NK-92 (cell line): ENCODE measurements around the gene ATG9B.
"Not testable (repeated sequence)": the region's sequence is repeated elsewhere in the genome, so short reads cannot be mapped to it uniquely, and the experiment has no call there.

ENCODE experiments used
- DNase-seq: peaks from one replicate; lab custom pipeline; 2025; ENCODE audit not compliant: unreplicated experiment; lab: John Stamatoyannopoulos, UW

Gene ATG9B

GRCh38 chr7:151039850-151040548, 15.7 kb upstream of the ATG9B start:
- DNase-seq: no peak

GRCh38 chr7:151038951-151039849, 14.9 kb upstream of the ATG9B start:
- no peak for DNase-seq

DNA sequence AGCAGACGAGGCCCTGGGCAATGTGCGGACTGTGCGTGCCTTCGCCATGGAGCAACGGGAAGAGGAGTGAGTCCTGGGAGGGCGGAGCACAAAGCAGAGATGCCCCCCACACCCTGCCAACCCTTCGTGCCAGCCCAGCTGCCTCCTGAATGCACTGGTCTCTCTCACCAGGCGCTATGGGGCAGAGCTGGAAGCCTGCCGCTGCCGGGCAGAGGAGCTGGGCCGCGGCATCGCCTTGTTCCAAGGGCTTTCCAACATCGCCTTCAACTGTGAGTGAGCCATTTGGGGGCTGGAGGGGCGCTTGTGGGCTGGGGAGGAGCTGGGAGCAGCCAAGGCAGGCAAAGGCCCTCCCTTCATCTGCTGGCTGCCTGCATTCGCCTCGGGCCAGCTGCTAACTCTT, 11.6 kb upstream of the ATG9B start:
- no peak for DNase-seq

DNA sequence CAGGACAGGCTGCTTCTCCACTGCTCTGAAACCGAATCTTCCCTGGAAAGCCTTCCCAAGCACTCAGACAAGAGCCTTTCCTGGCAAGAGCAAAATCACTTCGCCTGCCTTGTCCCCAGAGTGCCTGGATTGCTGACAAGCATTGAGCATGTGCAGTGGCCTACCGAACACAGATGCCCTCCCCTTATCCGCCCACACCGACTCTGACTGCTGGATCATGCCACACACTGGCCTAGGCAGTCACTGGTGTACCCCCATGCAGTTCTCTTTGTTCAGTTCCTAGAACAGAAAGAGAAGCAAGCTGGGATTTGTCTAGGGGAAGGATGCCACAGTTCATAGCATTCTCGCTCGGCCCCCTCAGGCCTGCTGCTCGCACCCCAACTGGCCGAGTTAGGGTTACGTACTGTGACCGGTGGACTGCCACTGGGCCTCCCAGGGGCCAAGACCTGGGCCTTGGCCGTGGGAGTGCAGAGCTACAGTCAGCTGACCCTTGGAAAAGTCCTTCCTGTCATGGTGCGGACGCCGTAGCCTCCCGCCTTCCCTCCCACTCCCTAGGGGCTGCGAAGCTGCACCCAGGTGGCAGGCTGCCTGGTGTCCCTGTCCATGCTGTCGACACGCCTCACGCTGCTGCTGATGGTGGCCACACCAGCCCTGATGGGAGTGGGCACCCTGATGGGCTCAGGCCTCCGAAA, 10.9 kb upstream of the ATG9B start:
- no peak for DNase-seq

DNA sequence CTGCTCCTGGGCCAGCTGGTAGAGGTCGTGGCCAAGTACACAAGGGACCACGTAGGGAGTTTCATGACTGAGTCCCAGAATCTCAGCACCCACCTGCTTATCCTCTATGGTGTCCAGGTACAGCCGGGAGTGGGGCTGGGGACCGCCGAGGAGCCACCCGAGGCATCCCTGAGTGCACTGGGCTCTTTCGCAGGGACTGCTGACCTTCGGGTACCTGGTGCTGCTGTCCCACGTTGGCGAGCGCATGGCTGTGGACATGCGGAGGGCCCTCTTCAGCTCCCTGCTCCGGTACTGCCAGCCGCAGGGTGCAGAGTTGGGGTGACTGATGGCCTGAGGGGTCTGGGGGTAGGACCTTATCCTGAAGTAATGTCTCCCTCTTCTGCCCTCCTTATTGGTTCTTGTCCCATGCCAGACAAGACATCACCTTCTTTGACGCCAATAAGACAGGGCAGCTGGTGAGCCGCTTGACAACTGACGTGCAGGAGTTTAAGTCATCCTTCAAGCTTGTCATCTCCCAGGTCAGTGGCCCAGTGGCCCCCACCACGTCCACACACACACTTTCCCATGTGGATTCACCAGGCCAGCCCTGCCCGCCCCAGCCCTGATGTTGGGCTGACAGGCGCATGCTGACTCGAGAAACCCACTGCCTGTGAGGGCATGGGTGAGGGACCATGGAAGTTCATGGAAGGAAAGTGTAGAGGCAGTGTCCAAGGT, 10.2 kb upstream of the ATG9B start:
- no peak for DNase-seq

GRCh38 chr7:151033864-151034249, 9.6 kb upstream of the ATG9B start:
- no peak for DNase-seq

- DNase-seq: no peak
These were observed 8.9 kb upstream of the ATG9B start for GRCh38 chr7:151032936-151033863.

DNA sequence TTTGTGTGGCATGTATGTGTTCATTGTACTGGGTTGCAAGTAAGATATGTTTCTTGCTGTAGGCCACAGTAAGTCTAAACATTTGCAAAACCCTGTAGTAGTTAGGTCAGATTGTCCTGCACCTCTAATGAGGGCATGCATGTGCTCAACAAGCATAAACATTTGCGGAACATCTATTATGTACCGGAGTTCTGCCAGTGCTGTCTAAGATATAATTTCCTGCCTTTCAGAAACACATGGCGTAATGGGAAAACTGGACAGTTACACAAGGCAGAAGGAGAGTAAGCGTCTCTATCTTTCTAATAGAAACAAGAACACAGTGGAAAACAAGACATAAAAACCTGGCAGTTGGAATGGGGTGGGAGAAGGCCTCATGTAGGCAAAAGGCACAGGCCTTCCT, 6.7 kb upstream of the ATG9B start:
- DNase-seq: no peak

GRCh38 chr7:151028948-151029501, 4.7 kb upstream of the ATG9B start:
- no peak for DNase-seq

- peak; percentile 77 for DNase-seq
These were observed 4.0 kb upstream of the ATG9B start, which contains the start of gene ABCB8 for GRCh38 chr7:151028131-151028947. Gene ABCB8 (plus strand): TSS chr7:151028450. CDS start chr7:151028516, 66 bp downstream.

DNA sequence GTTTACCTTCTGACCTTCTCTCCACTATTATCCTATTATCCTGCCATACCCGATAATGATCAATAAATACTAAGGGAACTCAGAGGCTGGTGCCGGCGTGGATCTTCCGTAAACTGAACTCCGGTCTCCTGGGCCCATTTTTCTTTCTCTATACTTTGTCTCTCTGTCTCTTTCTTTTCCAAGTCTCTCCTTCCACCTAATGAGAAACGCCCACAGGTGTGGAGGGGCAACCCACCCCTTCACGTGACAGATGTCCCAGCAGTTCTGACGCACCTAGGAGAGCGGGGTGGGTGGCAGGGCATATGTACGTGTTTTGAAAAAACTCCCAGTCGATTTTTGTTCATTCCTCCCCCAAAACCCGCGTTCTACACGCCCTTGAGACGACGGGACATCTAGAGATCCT, 3.4 kb upstream of the ATG9B start:
- DNase-seq: not testable (repeated sequence)

DNA sequence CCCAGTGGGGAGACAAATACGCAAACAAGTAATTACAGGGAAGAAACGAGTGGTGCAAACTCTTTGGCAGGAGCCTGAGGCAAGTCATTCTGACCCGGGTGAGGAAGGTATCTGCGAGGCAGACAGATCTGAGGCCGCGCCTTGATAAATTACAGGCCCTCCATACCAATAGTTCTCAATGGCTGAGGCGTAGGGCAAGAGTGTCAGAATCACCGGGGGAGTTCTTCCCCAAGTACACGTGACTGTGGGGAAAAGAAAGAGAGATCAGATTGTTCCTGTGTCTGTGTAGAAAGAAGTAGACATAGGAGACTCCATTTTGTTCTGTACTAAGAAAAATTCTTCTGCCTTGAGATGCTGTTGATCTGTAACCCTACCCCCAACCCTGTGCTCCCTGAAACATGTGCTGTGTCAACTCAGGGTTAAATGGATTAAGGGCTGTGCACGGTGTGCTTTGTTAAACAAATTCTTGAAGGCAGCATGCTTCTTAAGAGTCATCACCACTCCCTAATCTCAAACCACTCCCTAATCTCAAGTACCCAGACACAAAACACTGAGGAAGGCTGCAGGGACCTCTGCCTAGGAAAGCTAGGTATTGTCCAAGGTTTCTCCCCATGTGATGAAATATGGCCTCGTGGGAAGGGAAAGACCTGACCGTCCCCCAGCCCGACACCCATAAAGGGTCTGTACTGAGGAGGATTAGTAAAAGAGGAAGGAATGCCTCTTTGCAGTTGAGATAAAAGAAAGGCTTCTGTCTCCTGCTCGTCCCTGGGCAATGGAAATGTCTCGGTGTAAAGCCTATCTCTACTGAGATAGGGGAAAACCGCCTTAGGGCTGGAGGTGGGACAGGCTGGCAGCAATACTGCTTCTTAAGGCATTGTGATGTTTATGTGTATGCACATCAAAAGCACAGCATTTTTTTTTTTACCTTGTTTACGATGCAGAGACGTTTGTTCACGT, 2.8 kb upstream of the ATG9B start:
- not testable (repeated sequence) for DNase-seq

DNA sequence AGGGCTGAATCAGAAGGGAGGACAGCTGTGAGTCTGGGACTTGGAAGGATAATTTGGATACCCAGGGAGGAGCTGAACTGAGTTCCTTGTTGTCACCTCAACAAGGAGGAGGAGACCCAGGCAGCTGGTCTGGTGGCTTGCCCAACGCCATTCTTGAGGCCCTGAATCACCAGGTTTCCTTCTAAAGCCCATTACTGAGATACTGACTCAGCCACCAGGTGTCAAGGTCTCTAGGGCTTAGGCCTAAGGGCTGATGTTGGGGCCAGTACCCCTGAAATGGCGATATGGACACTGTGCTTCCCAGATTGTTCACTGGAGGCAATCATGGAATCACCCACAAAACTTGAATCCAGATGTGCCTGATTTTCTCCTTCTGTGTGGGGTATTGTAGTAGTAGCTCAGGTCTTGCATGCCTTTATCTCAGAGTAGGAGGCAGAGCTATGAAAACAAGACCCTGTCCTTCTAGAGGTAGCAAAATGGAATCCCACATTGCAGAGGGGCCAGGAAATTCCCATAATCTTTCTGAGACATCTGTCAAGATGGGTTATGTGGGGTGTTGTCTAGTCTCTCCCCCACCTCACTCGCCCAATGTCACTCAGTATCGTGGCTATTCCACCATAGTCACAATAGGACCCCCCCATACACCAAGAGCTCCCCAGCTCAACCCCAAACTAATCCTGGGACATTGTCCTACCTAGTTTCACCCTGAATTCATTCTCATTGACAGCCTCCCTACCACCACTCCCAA, 1.8 kb upstream of the ATG9B start:
- no peak for DNase-seq

GRCh38 chr7:151023232-151023631, 1.1 kb downstream of the ATG9B start:
- DNase-seq: no peak

DNA sequence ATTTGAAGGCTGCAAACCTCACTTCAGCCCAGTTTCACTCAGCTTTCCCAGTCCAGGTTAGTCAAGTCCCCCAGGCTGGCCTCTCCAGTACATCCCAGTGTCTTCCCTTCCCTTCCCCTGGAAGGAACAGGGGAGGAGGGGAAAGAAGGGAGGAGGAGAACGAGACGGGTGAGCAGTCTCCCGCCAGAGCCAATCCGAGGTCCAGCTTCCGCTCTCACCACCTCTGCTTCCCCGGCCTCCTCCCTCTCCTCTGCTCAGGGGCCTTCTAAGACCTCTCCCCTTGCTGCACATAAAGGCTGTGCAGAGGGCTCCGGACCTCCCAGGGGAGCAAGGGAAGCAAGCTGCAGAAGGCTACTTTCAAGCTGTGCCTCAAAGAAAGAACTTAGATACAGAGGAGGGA, 4.1 kb downstream of the ATG9B start:
- DNase-seq: no peak

DNA sequence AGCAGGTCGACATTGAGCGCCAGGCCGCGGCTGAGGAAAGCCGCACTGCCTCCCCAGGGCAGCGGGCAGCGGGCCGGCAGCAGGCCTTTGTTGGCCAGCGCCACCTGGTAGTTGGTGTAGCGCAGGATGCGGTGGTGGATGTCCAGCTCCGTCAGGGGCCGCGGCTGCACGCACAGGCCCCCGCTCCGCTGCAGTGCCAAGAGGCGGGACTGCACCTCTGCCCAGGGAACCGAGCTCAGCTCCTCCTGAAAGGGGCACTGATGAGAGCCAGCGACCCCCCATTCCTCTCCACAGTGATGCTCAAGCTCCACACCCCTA, 5.2 kb downstream of the ATG9B start:
- DNase-seq: no peak
